Measurements from ENCODE around the gene LITAF. TPM values are rescaled to one million over a fixed set of nuclear protein-coding genes. Genes with fewer than 3 reads are reported as not detected.

The LITAF gene
- total RNA-seq, 1 experiment from 2014 or later: 328 TPM

- TF ChIP-seq CTCF (IDR thresholded peaks at IDR 0.05; ENCODE audit: unreplicated experiment): no peak
- TSS peak; percentile 80 for BruUV-seq (replicated peaks)
- H3K4me1 Mint-ChIP-seq (ENCODE audit: low read depth, unreplicated experiment): peaks cover 61% of the 10 kb centered on the region
Observed at GRCh38 chr16:11627292-11627663, 40.6 kb upstream of the LITAF start.

GRCh38 chr16:11626657-11627291 lies 40.1 kb upstream of the LITAF start:
- BruUV-seq (replicated peaks): no TSS peak
- Mint-ChIP-seq H3K9me3 (ENCODE audit: low read depth, unreplicated experiment) (peaks cover 3% of the 10 kb centered on the region), H3K36me3 (ENCODE audit: insufficient read depth, unreplicated experiment) (peaks cover 19% of the 10 kb centered on the region), H3K4me3 (ENCODE audit: low read depth, unreplicated experiment) (no peak overlapping the region), H3K4me1 (ENCODE audit: low read depth, unreplicated experiment) (peaks cover 58% of the 10 kb centered on the region), H3K27me3 (ENCODE audit: unreplicated experiment) (no peaks in the 10 kb centered on the region), H3K27ac (ENCODE audit: unreplicated experiment) (peak overlapping the region; percentile 91)
- no peak for DNase-seq
- TF ChIP-seq CTCF (IDR thresholded peaks at IDR 0.05; ENCODE audit: unreplicated experiment): no peak
- intact Hi-C loops (cut with micrococcal nuclease; ENCODE audit: unreplicated experiment): no loop called here
- CTCF ChIA-PET: interaction anchor here (1.1 to 1.6 kb wide), 3 partner anchors 12 to 14 kb away, joined by 4 to 9 read pairs (median 6); no protein-coding TSS in a partner anchor

More at GRCh38 chr16:11627292-11627663, 40.6 kb upstream of the LITAF start:
- CTCF ChIA-PET: interaction anchor here (1.1 to 1.6 kb wide), 3 partner anchors 12 to 14 kb away, joined by 4 to 9 read pairs (median 6); no protein-coding TSS in a partner anchor
- intact Hi-C loops (cut with micrococcal nuclease; ENCODE audit: unreplicated experiment): no loop called here
- DNase-seq: no peak
- Mint-ChIP-seq H3K27ac (ENCODE audit: unreplicated experiment) (peak overlapping the region; percentile 91), H3K9me3 (ENCODE audit: low read depth, unreplicated experiment) (peaks cover 3% of the 10 kb centered on the region), H3K27me3 (ENCODE audit: unreplicated experiment) (no peaks in the 10 kb centered on the region), H3K4me3 (ENCODE audit: low read depth, unreplicated experiment) (no peak overlapping the region), H3K36me3 (ENCODE audit: insufficient read depth, unreplicated experiment) (peaks cover 19% of the 10 kb centered on the region)

- DNase-seq: no peak
- BruUV-seq (replicated peaks): no TSS peak
- H3K27ac Mint-ChIP-seq (ENCODE audit: unreplicated experiment): no peak overlapping the region
- H3K4me3 Mint-ChIP-seq (ENCODE audit: low read depth, unreplicated experiment): no peak overlapping the region
- no peak for TF ChIP-seq CTCF (IDR thresholded peaks at IDR 0.05; ENCODE audit: unreplicated experiment)
- H3K9me3 Mint-ChIP-seq (ENCODE audit: low read depth, unreplicated experiment): peaks cover 3% of the 10 kb centered on the region
- peaks cover 19% of the 10 kb centered on the region for H3K36me3 Mint-ChIP-seq (ENCODE audit: insufficient read depth, unreplicated experiment)
- CTCF ChIA-PET: interaction anchor here (0.6 kb wide), 2 partner anchors 12 to 23 kb away, joined by 4 to 5 read pairs; no protein-coding TSS in a partner anchor
- intact Hi-C loops (cut with micrococcal nuclease; ENCODE audit: unreplicated experiment): no loop called here
- H3K4me1 Mint-ChIP-seq (ENCODE audit: low read depth, unreplicated experiment): peaks cover 61% of the 10 kb centered on the region
- H3K27me3 Mint-ChIP-seq (ENCODE audit: unreplicated experiment): no peaks in the 10 kb centered on the region
Observed at GRCh38 chr16:11625769-11626168, 39.0 kb upstream of the LITAF start.

- intact Hi-C loops (cut with micrococcal nuclease; ENCODE audit: unreplicated experiment): no loop called here
- Mint-ChIP-seq H3K4me1 (ENCODE audit: low read depth, unreplicated experiment) (peaks cover 52% of the 10 kb centered on the region), H3K36me3 (ENCODE audit: insufficient read depth, unreplicated experiment) (peaks cover 19% of the 10 kb centered on the region), H3K27me3 (ENCODE audit: unreplicated experiment) (no peaks in the 10 kb centered on the region), H3K9me3 (ENCODE audit: low read depth, unreplicated experiment) (peaks cover 5% of the 10 kb centered on the region), H3K4me3 (ENCODE audit: low read depth, unreplicated experiment) (no peak overlapping the region), H3K27ac (ENCODE audit: unreplicated experiment) (peak overlapping the region; percentile 26)
- CTCF ChIA-PET: interaction anchor here (0.6 to 1.0 kb wide), 2 partner anchors 11 to 22 kb away, joined by 4 read pairs; no protein-coding TSS in a partner anchor
- no TSS peak for BruUV-seq (replicated peaks)
- TF ChIP-seq CTCF (IDR thresholded peaks at IDR 0.05; ENCODE audit: unreplicated experiment): no peak
- no peak for DNase-seq
Observed at GRCh38 chr16:11624636-11625607, 38.2 kb upstream of the LITAF start.
